Ureter (tissue), 1 donor: ENCODE measurements around the gene ANKRD34B. TPM values are rescaled to one million over a fixed set of nuclear protein-coding genes. Genes with fewer than 3 reads are reported as not detected.

Source experiments
- DNase-seq: peaks from one replicate; pipeline ENCODE4 v3.0.0-alpha.2; 2020; ENCODE audit warnings: low spot score
- total RNA-seq: library from RNA; stranded (reverse); gene quantifications from one replicate; pipeline ENCODE4 v1.2.4, GENCODE V29; 2023
- donor health status: DM: yes; HTN: yes; CAD: no.

ANKRD34B gene
- total RNA-seq, 1 donor from 2014 or later = not detected

DNA sequence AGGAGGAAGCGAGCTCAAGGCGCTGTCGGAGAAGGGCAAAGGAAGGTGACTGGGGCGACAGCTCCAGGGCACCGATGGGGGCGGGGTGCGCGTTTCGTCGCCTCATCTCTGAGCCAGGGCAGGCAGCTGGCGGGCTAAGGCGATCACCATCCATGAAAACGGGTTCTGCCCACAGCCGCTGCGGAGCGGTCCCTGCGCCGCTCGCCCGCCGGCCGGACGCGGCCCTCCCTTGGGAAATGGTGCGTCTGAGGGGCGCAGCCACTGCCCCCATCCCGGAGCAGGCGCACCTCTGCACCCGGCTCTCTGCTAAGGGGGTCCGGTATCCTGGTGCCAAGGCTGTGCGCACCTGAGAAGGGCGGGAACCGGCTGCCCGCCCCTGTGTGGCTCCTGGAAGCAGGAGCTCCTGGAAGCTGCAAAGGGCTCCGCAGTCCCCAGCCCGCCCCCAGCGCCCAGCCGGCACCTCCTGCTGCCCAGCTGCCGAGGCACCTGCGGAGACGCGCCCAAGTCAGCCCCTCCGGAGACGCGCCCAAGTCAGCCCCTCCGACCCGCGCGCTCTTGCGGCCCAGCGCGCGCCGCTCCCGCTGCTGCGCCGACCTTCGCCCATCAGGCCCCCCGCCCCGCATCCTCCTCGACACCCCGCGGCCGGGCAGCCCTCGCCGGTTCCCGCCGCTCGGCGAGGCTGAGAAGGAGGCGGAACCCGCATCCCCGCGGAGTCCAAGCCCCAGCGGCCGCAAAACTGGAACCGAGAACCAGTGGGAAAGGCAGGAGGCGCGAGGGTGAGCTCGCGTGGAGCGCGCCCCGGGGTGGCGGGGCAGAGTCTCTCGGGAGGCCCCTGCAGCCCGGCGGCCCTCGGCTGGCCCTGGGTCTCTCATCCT is 757 bp downstream of the ANKRD34B start:
- DNase-seq = no peak

DNA sequence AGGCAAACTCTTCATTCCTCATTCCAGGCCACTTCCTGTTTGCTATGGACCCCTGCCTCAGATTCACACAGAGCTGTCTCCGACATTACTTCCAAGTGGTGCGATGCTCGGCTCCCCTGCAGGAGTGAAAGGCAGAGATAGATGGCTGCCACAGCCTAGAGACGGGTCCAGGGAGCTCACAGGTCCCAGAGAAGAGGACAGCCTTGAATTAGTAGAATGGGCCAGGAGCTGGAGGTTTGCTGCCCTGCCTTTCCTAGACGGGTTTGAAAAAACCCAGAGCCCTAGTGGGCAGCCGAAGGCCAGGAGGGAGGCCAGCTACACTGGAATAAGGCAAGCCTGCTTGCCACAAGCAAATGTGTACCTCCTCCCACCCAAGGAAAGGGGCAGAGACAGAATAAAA is 1.8 kb downstream of the ANKRD34B start:
- no peak for DNase-seq

DNA sequence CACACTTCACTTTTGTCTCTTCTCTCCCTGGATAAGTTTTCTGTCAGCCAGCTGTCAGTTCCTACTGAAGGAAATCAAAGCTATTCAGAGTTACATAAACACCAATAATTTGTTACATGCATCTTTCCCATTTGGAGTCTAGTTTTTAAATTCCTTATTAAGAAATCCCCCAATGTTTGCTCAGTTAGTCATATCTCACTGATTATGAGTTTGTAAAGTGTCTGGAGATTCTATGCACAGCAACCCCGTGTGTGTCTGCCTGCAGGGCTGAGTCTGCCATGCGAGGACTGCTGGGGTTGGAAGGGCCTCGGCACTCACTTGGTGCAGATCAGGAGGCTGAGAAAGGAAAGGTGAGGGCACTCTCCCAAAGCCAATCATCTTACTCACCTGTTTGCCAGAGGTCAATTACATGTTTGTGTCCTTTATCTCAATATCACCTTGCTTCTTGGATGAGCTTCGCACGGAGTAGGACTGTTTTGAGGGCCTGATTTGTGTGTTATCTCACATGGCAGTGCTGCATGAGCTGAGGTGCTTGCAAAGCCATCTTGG is 3.3 kb downstream of the ANKRD34B start:
- DNase-seq = no peak

DNA sequence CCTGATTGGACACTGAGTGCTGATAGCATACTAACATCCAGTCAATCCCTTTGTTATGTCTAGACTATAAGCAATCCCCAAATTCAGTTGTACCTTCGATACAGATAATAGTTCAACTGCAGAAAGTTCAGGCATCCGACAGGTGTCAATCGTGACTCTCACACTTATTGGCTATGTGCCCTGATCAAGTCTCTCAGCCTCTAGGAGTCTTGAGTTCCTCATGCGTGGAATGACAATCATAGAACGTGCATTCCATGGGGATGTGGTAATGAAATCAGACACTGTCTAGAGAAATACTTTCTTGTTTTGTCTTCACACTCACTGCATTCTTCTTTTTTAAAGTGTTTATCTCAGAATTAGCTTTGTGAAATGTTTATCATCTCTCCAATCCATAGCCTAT is 4.8 kb downstream of the ANKRD34B start:
- no peak for DNase-seq

DNA sequence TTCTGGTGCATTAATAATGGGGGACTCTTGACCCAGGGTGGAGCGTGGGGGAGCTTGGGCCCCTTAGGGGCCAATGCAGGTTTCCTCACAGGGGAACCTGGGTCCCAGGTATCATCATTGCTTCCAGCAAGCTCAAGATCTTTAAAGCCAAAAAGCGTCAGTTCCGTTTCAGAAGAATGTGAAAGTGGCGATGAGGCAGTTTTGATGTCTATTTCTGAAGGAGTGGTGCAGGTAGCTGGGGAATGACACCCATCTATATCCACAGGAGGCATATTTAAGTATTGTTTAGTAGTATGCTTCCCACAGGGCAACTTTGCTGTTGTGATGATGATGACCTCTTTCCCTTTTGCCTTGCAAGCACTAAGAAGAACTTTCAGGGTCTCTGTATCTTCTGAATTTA is 10.8 kb downstream of the ANKRD34B start:
- no peak for DNase-seq

DNA sequence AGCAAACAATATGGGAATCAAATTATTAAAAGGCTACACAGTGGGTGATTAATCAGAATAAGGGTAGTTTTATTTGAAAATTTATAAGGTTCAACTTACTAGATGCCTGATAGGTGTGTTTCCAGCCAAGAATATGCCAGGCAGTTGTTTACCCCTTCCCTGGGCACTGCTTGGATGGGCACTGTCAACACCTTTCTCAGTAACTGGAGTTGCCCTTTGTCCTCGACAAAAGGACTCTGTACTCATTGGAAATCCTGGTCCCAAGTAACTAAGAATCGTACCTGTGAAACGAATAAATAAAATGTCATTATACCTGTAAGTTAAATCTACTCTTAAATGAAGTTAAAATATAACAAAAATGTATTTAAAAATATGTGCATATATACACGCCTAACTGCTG is 15.0 kb downstream of the ANKRD34B start:
- DNase-seq = no peak

DNA sequence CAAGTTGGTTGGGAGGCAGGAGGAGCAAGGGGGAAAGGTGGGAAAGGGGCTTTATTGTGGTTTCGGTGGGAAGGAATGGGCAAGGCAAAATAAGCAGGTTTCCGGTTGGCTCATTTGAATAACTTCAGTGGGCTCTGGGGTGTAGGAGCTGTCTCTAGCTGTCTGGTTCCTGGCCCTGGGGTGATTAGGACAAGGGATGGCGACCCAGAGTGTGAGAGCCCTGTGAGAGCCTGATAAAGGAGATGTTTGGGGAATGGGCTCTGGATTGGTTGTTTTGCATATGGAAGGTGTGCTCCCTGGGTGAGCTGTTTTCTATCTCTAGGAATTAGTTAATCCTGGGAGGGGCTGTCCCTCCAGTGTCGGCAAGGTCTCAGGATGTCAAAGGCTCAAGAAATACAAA is 15.4 kb downstream of the ANKRD34B start:
- DNase-seq = no peak

DNA sequence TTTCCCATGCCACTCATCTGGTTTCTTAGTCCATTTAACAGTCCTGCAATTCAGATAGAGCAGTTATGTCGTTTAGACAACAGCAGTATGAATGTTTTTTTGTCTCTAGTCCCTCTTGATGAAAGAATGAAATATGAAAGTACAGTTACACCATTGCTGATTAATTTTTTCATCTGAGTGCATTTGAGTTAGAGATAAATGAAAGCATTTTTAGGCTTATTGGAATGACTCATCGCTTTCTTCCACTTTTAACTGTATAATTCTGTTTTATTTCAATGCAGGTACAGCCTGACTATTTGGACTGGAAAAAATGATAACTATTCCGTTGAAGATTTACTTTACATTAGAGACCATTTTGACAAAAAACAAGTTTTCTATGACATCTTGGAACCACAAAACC is 28.7 kb downstream of the ANKRD34B start:
- DNase-seq = no peak

DNA sequence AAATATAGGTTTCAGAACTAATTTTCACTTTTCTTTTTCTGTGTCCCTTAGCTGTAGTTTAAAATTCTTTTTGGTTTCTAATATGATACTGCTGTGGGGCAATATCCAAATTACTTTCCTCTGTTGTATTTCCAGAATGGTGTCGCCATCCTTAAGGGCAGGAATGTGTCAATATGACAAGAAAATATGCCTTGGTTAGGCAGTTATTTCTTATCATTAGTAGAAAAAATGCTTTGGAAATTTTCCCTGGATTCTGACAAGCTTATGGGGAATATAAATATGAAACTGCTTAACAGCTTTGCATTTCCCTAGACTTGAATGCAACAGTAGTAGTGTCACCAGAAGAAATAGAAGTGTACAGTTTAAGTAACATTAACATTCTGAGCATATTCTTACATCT is 29.4 kb downstream of the ANKRD34B start:
- no peak for DNase-seq

DNA sequence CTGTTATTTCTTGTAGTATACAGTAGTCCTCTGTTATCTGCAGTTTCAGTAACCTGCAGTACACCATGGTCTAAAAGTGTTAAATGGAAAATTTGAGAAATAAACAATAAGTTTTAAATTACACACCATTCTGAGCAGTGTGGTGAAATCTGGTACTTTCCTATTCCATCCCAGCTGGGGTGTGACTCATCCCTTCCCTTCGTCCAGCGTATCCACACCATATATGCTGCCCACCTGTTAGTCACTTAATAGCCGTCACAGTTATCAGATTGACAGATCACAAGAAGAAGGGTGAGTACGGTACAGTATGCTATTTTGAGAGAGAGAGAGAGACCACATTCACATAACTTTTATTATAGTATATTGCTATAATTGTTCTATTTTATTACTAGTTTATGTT is 53.3 kb downstream of the ANKRD34B start:
- DNase-seq = no peak

DNA sequence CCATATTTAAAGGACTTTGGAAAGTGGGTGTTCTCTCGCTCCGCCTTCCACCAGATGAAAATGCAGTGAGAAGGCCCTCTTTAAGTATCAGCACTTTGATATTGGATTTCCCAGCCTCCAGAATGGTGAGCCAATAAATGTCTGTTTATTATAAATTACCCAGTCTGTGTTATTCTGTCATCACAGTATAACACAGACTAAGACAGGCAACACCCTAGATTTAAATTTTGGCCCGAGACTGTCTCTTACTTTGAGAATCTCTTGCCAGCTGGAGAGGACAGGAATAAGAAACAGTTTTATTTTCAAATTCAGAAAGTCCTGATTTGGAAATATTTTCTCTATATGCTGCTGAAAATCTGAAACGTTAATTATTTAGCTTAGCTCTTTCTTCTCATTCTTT is 60.7 kb downstream of the ANKRD34B start:
- no peak for DNase-seq

DNA sequence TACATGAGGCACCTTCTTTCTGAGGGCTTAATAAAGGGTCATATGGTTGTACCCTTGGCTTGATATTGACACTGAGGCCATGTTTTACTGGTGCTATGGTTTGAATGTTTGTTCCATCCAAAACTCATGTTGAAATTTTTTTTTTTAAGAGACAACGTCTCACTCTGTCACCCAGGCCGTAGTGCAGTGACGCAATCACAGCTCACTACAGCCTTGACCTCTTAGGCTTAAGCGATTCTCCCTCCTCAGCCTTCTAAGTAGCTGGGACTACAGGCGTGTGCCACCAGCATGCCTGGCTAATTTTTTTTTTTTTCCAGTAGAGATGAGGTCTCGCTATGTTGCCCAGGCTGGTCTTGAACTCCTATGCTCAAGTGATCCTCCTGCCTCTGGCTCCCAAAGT is 61.2 kb downstream of the ANKRD34B start:
- no peak for DNase-seq

DNA sequence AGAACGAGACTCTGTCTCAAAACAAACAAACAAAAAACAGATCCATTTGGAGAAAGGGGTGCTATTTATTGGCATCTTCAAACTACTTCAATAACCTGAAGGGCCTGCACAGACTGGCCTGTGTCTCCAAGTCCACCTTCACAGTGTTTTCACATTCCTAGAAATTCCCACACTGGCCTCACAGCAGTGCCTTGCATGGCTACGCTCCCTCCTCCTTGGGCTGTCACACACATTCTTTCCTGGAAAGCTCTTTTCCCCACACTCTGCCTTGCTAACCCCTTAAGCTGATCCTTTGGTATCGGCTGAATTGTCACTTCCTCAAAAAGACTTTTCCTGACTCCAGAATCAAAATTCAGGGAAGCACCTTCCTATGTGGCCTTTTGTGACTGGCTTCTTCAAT is 62.4 kb downstream of the ANKRD34B start:
- no peak for DNase-seq

Other genes with a start within 250 kb of the ANKRD34B start
- 62.3 TPM for gene ZFYVE16, start 162.2 kb downstream of the ANKRD34B start, total RNA-seq
- gene FAM151B, start 82.2 kb downstream of the ANKRD34B start, total RNA-seq = 2.9 TPM
- 26.0 TPM for gene MSH3, start 84.4 kb upstream of the ANKRD34B start, total RNA-seq
- gene DHFR, start 84.7 kb upstream of the ANKRD34B start, total RNA-seq = 21.6 TPM